ENCODE measurements around the gene SH3BP2. TPM values are rescaled to one million over a fixed set of nuclear protein-coding genes. Genes with fewer than 3 reads are reported as not detected.

Gene SH3BP2
- polyA plus RNA-seq, 2 donors: 14.3 to 45.1 TPM

DNA sequence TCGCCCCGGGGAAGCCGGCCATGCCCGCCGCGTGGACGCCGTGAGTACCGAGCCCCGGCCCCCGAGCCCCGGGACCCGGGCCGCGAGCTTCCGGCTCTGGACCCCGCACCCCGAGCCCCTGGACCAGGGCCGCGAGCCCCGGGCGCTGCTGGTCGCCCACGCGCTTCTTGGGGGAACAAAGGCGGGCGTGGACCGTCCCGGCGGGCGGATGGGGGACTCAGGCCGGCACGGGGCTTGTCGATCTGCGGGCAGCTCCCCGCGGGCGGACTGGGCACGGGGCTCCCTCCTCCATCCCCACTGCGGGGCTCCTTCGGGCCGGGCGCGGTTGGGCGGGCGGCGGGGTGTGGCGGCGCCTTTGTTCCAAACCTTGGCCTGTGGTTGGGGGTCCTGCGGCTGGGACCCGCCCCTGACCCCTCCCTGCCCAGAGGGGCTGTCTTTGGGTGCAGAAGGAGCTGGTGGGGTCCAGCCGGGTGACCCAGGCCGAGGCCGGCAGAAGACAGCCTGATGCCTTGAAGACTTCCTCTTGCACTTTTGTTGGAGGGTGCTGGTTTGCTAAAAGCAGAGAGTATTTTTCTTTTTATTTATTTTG is 25.6 kb downstream of the SH3BP2 start:
- 2 to 4% methylated on average over 24 to 54 of the region's 54 CpGs for WGBS, 2 donors
- Histone ChIP-seq H3K27ac (ENCODE audit: low read depth in 2 of 2, low read length in 1 of 2) (peak overlapping the region in 1 of 2 donors; percentile 29), H3K9me3 (ENCODE audit: control insufficient read depth in 2 of 2, insufficient read depth in 1 of 2, low read depth in 1 of 2, low read length in 1 of 2) (no peaks in the 10 kb centered on the region), H3K4me1 (ENCODE audit: control insufficient read depth in 2 of 2, insufficient read depth in 2 of 2, low read length in 1 of 2) (peaks cover 4 to 5% of the 10 kb centered on the region in 2 donors), H3K27me3 (ENCODE audit: control insufficient read depth in 1 of 2, insufficient read depth in 2 of 2, low read length in 2 of 2) (no peaks in the 10 kb centered on the region), H3K4me3 (ENCODE audit: low read depth in 1 of 2, low read length in 2 of 2) (peak overlapping the region; percentile 60 to 66), H3K36me3 (ENCODE audit: control insufficient read depth in 2 of 2, insufficient read depth in 2 of 2, low read length in 1 of 2) (peaks cover 0 to 24% of the 10 kb centered on the region in 2 donors)

DNA sequence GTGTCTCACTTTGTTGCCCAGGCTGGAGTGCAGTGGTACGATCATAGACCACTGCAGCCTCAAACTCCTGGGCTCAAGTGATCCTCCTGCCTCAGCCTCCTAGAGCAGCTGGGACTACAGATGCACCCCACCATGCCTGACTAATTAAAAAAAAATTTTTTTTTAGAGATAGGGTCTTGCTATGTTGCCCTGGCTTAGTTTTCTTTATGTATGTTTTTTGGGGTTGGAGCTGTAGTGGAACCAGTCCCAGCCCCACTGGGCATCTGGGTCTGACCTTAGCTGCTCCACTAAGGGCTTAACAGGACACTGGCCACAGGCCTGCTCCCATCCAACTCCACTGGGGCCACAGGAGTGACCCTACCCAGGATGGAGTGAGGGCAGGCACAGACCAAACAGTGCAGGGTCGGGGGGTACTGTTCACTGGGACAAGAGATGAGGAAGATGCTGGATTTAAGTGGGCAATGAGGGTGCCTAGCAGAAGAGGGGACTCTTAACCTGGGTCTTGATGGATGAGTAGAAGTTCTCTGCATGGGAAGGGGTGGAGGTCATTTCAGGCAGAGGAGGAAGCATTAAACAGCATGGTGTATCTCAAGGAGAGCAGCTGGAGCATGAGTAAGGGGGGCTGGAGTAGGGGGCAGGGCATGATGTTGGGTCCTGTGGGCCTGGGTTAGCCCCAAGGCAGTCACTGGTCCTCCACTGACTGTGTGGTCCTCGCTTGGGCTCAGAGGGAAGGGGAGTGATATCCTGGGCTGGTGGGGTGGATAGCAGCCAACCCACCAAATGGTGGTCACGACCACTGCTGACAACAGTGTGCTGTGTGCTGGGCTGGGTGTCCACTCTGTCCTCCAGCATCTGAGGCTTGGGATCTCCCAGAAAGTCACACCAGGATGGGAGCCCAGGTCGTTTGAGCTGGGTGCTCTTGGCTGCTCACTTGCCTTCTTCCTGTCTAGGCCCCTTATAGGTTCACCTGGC is 26.6 kb downstream of the SH3BP2 start:
- Histone ChIP-seq H3K4me3 (ENCODE audit: low read depth in 1 of 2, low read length in 2 of 2) (no peak overlapping the region), H3K4me1 (ENCODE audit: control insufficient read depth in 2 of 2, insufficient read depth in 2 of 2, low read length in 1 of 2) (peaks cover 4 to 5% of the 10 kb centered on the region in 2 donors), H3K27ac (ENCODE audit: low read depth in 2 of 2, low read length in 1 of 2) (no peak overlapping the region), H3K36me3 (ENCODE audit: control insufficient read depth in 2 of 2, insufficient read depth in 2 of 2, low read length in 1 of 2) (peaks cover 0 to 34% of the 10 kb centered on the region in 2 donors), H3K9me3 (ENCODE audit: control insufficient read depth in 2 of 2, insufficient read depth in 1 of 2, low read depth in 1 of 2, low read length in 1 of 2) (no peaks in the 10 kb centered on the region), H3K27me3 (ENCODE audit: control insufficient read depth in 1 of 2, insufficient read depth in 2 of 2, low read length in 2 of 2) (no peaks in the 10 kb centered on the region)
- 84 to 89% methylated on average over 5 of the region's 5 CpGs for WGBS, 2 donors

DNA sequence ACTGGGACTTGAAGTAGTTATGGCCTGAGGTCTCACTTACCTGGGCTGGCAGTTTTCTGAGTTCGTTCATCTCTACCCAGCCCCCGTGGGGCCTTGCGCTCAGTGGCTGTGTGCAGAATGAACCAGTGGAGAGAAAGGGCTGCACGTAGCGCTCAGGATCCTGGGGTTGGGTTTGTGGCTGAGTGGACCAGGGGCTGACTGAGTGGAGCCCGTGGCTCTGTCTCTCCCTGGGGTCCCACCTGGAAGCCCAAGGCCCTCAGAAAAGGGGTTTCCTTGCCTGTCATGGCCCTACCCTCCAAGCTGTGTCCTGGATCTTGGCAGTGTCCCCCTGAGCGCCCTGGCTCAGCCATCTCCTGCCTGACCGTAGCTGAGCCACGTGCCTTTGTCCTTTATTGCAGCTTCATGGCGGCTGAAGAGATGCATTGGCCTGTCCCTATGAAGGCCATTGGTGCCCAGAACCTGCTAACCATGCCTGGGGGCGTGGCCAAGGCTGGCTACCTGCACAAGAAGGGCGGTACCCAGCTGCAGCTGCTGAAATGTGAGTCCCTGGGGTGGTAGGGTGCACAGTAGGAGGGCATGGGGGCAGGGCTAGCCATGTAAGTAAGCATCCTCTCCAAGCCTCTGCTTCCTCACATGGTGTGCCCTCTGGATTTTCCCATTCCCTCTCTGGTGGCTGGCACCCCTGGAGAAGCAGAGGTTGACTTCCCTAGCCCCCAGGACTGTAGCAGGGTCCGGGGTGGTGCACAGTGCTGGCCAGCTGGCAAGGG is 27.5 kb downstream of the SH3BP2 start:
- peaks cover 4 to 5% of the 10 kb centered on the region in 2 donors for H3K4me1 ChIP-seq (ENCODE audit: control insufficient read depth in 2 of 2, insufficient read depth in 2 of 2, low read length in 1 of 2)
- H3K36me3 ChIP-seq (ENCODE audit: control insufficient read depth in 2 of 2, insufficient read depth in 2 of 2, low read length in 1 of 2): peaks cover 0 to 40% of the 10 kb centered on the region in 2 donors
- H3K27me3 ChIP-seq (ENCODE audit: control insufficient read depth in 1 of 2, insufficient read depth in 2 of 2, low read length in 2 of 2): no peaks in the 10 kb centered on the region
- no peak overlapping the region for H3K27ac ChIP-seq (ENCODE audit: low read depth in 2 of 2, low read length in 1 of 2)
- 89 to 93% methylated on average over 13 of the region's 13 CpGs for WGBS, 2 donors
- no peaks in the 10 kb centered on the region for H3K9me3 ChIP-seq (ENCODE audit: control insufficient read depth in 2 of 2, insufficient read depth in 1 of 2, low read depth in 1 of 2, low read length in 1 of 2)
- no peak overlapping the region for H3K4me3 ChIP-seq (ENCODE audit: low read depth in 1 of 2, low read length in 2 of 2)

DNA sequence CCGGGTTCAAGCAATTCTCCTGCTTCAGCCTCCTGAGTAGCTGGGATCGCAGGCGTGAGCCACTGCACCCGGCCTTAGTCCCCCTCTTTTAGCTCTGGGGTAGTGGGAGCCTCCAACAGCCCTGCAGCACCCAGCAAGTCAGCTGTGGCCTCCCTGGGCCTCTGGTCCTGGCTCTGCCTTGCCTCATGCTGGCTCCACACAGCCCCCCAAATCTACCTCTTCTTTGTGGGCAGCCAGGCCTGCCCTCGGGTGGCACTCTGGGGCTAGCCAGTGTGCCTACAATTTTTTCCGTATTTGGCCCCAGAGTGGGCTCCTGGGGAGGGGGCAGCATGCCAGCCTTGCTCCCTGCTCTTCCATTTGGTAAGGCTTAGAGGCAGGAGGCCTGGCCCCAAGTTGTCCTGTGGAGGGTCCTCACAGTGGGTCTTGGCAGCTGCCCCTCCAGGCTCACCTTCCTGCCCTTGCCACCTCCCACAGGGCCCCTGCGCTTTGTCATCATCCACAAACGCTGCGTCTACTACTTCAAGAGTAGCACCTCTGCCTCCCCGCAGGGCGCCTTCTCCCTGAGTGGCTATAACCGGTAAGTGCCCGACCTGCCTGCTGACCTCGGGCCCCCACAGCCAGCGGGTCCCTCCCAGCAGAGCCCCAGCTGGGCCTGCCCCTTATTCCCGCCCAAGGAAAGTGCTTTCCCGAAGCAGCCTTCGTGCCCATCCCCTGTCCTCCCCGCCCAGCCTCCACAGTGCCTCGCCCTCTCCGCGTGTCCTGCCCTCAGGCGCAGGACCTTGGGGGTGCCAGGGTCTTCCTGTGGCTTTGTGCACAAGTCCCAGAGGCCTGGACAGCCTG is 29.8 kb downstream of the SH3BP2 start:
- H3K9me3 ChIP-seq (ENCODE audit: control insufficient read depth in 2 of 2, insufficient read depth in 1 of 2, low read depth in 1 of 2, low read length in 1 of 2): peaks cover 0 to 3% of the 10 kb centered on the region in 2 donors
- H3K4me3 ChIP-seq (ENCODE audit: low read depth in 1 of 2, low read length in 2 of 2): no peak overlapping the region
- whole genome bisulfite sequencing, 2 donors: 89 to 93% methylated on average over 23 of the region's 23 CpGs
- H3K27ac ChIP-seq (ENCODE audit: low read depth in 2 of 2, low read length in 1 of 2): no peak overlapping the region
- H3K4me1 ChIP-seq (ENCODE audit: control insufficient read depth in 2 of 2, insufficient read depth in 2 of 2, low read length in 1 of 2): peaks cover under 1% of the 10 kb centered on the region in 2 donors
- H3K36me3 ChIP-seq (ENCODE audit: control insufficient read depth in 2 of 2, insufficient read depth in 2 of 2, low read length in 1 of 2): peaks cover 6 to 59% of the 10 kb centered on the region in 2 donors
- no peaks in the 10 kb centered on the region for H3K27me3 ChIP-seq (ENCODE audit: control insufficient read depth in 1 of 2, insufficient read depth in 2 of 2, low read length in 2 of 2)

DNA sequence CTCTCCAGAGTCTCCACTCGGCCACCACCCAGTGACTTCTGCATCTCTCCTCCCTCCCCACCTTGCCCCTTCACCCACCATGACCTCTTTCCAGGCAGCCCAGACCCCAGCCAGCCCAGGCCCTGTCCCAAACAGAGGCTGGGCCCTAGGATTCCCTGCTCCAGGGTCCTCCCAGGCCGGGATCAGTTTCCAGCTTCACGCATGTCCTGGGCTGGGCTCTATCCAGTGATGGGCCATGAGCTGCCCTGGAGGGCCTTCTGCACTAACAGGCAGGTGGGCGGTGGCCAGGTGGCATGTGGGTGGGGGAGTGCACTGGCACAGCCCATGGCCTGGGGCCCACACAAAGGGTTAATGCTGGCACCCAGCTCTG is 30.4 kb downstream of the SH3BP2 start:
- Histone ChIP-seq H3K36me3 (ENCODE audit: control insufficient read depth in 2 of 2, insufficient read depth in 2 of 2, low read length in 1 of 2) (peaks cover 6 to 65% of the 10 kb centered on the region in 2 donors), H3K27ac (ENCODE audit: low read depth in 2 of 2, low read length in 1 of 2) (no peak overlapping the region), H3K4me3 (ENCODE audit: low read depth in 1 of 2, low read length in 2 of 2) (no peak overlapping the region), H3K4me1 (ENCODE audit: control insufficient read depth in 2 of 2, insufficient read depth in 2 of 2, low read length in 1 of 2) (no peaks in the 10 kb centered on the region), H3K27me3 (ENCODE audit: control insufficient read depth in 1 of 2, insufficient read depth in 2 of 2, low read length in 2 of 2) (no peaks in the 10 kb centered on the region), H3K9me3 (ENCODE audit: control insufficient read depth in 2 of 2, insufficient read depth in 1 of 2, low read depth in 1 of 2, low read length in 1 of 2) (peaks cover 0 to 3% of the 10 kb centered on the region in 2 donors)
- WGBS, 2 donors: 87 to 88% methylated on average over 4 of the region's 4 CpGs

DNA sequence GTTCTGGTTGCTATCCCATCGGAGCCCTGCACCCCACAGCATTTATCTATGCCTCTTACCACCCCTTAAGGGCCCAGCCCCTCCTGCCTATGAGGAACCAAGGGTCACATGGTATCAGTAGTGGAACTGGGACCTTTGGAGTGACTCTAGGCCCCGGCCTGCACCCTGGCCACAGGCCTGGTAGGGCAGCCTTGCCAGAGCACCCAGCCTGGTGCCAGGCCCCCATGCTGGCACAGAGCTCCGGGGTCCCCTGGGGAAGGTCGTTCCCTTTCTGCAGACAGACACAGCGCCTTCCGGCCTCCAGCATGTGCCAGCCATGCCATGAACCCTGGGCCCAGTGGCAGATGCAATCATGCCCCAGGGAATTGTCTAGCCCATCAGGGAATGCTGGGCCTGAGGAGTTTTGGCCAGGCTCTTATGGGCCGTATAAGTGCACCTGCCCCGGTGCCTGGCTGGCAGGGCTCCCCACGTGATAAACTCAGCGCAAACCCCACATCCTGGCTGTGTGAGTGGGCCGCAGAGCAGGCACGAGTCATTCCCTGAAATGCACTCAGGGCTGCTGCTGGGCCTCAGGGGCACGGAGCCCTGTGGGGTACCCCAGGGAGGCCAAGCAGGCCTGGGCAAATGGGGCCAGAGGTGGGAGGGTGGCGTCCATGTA is 30.9 kb downstream of the SH3BP2 start:
- peaks cover 0 to 3% of the 10 kb centered on the region in 2 donors for H3K9me3 ChIP-seq (ENCODE audit: control insufficient read depth in 2 of 2, insufficient read depth in 1 of 2, low read depth in 1 of 2, low read length in 1 of 2)
- H3K27me3 ChIP-seq (ENCODE audit: control insufficient read depth in 1 of 2, insufficient read depth in 2 of 2, low read length in 2 of 2): no peaks in the 10 kb centered on the region
- 84% methylated on average over 14 of the region's 14 CpGs for WGBS, 2 donors
- no peaks in the 10 kb centered on the region for H3K4me1 ChIP-seq (ENCODE audit: control insufficient read depth in 2 of 2, insufficient read depth in 2 of 2, low read length in 1 of 2)
- H3K27ac ChIP-seq (ENCODE audit: low read depth in 2 of 2, low read length in 1 of 2): no peak overlapping the region
- H3K4me3 ChIP-seq (ENCODE audit: low read depth in 1 of 2, low read length in 2 of 2): no peak overlapping the region
- peaks cover 6 to 71% of the 10 kb centered on the region in 2 donors for H3K36me3 ChIP-seq (ENCODE audit: control insufficient read depth in 2 of 2, insufficient read depth in 2 of 2, low read length in 1 of 2)

DNA sequence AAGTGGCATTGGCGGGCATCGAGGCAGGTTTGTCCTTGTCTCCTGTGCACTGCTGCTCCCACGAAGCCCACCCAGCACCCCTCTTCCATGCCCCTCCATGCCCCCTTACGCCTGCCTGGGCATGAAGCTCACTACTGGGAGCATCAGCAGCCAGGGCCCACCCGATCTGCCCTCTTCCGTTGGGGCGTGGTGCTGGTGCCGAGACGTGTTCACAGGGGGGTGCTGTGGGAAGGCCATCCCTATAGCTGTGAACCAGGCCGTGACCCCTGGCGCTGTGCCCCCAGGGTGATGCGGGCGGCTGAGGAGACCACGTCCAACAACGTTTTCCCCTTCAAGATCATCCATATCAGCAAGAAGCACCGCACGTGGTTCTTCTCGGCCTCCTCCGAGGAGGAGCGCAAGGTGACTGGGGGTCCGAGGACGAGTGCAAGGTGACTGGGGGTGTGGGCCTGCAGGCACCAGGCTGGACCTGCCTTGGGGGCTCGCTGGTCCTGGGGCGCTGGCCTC is 31.5 kb downstream of the SH3BP2 start:
- Histone ChIP-seq H3K27ac (ENCODE audit: low read depth in 2 of 2, low read length in 1 of 2) (no peak overlapping the region), H3K27me3 (ENCODE audit: control insufficient read depth in 1 of 2, insufficient read depth in 2 of 2, low read length in 2 of 2) (no peaks in the 10 kb centered on the region), H3K4me1 (ENCODE audit: control insufficient read depth in 2 of 2, insufficient read depth in 2 of 2, low read length in 1 of 2) (no peaks in the 10 kb centered on the region), H3K36me3 (ENCODE audit: control insufficient read depth in 2 of 2, insufficient read depth in 2 of 2, low read length in 1 of 2) (peaks cover 6 to 74% of the 10 kb centered on the region in 2 donors), H3K4me3 (ENCODE audit: low read depth in 1 of 2, low read length in 2 of 2) (no peak overlapping the region), H3K9me3 (ENCODE audit: control insufficient read depth in 2 of 2, insufficient read depth in 1 of 2, low read depth in 1 of 2, low read length in 1 of 2) (peaks cover 0 to 3% of the 10 kb centered on the region in 2 donors)
- WGBS, 2 donors: 87 to 89% methylated on average over 24 of the region's 24 CpGs

DNA sequence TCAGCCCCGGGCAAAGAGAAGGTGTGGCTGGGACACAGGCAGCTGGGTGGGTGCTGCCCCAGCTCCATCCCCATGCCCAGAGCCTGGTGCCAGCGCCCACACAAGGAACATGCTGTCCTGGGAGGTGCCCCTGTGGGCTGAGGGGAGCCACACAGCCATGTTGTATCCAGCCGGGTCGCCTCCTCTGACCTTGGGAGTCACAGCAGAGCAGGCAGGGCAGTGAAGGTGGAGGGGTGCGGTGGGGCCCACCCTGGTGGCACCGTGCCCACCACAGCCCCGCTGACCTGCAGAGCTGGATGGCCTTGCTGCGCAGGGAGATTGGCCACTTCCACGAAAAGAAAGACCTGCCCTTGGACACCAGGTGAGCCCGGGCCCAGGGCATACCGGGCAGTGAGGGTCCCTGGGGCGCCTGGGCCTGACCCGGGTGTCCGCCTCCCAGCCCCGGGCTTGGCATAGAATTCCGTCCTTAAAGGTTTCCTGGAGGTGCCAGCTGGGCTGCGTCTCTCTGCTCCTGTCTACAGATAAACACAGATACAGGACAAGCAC is 32.0 kb downstream of the SH3BP2 start:
- WGBS, 2 donors: 89 to 91% methylated on average over 17 of the region's 17 CpGs
- Histone ChIP-seq H3K27me3 (ENCODE audit: control insufficient read depth in 1 of 2, insufficient read depth in 2 of 2, low read length in 2 of 2) (no peaks in the 10 kb centered on the region), H3K9me3 (ENCODE audit: control insufficient read depth in 2 of 2, insufficient read depth in 1 of 2, low read depth in 1 of 2, low read length in 1 of 2) (peaks cover 0 to 3% of the 10 kb centered on the region in 2 donors), H3K27ac (ENCODE audit: low read depth in 2 of 2, low read length in 1 of 2) (no peak overlapping the region), H3K4me1 (ENCODE audit: control insufficient read depth in 2 of 2, insufficient read depth in 2 of 2, low read length in 1 of 2) (no peaks in the 10 kb centered on the region), H3K36me3 (ENCODE audit: control insufficient read depth in 2 of 2, insufficient read depth in 2 of 2, low read length in 1 of 2) (peaks cover 6 to 78% of the 10 kb centered on the region in 2 donors), H3K4me3 (ENCODE audit: low read depth in 1 of 2, low read length in 2 of 2) (no peak overlapping the region)

Measured in esophagus (tissue), 2 donors.